Ishikawa (cell line): Measurements from ENCODE around the gene TMEM87B.

Source experiments
- CREB1 ChIP-seq: IDR thresholded peaks from 2 replicates; pipeline ENCODE4 v1.6.1; 2012; ENCODE audit warnings: low read depth
- EP300 ChIP-seq: IDR thresholded peaks from 2 replicates; pipeline ENCODE4 v1.6.1; 2012; ENCODE audit warnings: borderline replicate concordance
- REST ChIP-seq: IDR thresholded peaks from 2 replicates; pipeline ENCODE4 v1.6.1; 2012; ENCODE audit warnings: low read depth, mild to moderate bottlenecking
- TAF1 ChIP-seq: IDR thresholded peaks from 2 replicates; pipeline ENCODE4 v1.6.1; 2012; ENCODE audit warnings: low read depth, mild to moderate bottlenecking
- YY1 ChIP-seq: IDR thresholded peaks from 2 replicates; pipeline ENCODE4 v1.6.1; 2012; ENCODE audit warnings: low read depth

DNA sequence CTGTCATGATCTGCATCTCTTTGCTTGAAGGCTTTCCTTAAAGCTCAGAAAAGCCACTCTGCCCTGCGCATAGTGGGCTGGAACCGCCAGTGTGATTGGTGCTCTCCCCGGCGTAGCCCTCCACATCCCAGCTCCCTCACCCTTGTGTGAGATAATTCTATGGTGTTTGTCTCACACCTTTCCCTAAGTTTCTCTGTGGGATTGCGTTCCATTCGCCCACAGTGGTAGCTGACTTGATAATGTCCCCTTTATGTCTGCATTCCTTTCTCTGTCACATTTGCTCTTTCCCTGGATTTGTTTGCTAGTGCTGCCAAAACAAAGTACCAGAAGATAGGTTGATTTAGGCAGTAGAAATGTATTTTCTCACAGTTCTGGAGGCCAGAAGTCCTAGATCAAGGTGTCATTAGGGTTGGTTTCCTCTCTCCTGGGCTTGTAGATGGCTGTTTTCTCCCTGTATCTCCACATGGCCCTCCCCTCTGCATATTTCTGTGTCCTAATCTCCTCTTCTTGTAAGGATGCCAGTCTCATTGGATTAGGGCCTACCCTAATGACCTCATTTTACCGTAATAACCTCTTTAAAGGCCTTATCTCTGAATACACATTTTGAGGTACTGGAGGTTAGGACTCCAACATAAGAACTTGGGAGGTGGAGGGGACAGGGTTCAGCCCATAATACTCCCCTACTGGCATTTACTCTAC, 7.4 kb upstream of the TMEM87B start:
- TF ChIP-seq TAF1 = no peak
- no peak for TF ChIP-seq EP300
- no peak for TF ChIP-seq REST
- no peak for TF ChIP-seq YY1
- TF ChIP-seq CREB1 = no peak
